HG03521 (cell line): ENCODE data around the gene PRSS3.
"Not testable (repeated sequence)": the region's sequence is repeated elsewhere in the genome, so short reads cannot be mapped to it uniquely, and the experiment has no call there.

Source experiments
- ATAC-seq: cut with Tn5 transposase; IDR thresholded peaks from one replicate; pipeline ENCODE4 v1.9.1; 2021; ENCODE audit warnings: mild to moderate bottlenecking, moderate library complexity; ENCODE audit not compliant: unreplicated experiment

PRSS3 gene

DNA sequence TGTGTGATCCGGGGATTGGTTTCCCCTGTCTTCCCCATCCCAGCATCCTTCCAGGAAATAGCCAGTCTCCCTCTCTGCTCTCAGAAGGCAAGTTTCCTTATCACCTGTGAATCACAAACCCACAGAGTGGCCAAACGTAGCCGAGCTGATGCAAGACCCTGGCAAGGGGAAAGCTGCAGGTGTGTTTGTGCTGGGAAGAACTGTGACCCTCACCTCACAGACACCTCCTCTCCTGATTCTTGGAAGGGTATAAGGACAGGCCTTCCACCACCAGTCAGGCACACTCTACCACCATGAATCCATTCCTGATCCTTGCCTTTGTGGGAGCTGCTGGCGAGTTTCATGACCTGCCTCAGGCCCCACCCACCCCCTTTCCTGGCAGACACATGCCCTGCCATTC, at the start of gene PRSS3:
Gene PRSS3 (plus strand): TSS at position 281 of the 400 bp plus-strand sequence. CDS start 13 bp downstream, at position 294.
- ATAC-seq: no peak

DNA sequence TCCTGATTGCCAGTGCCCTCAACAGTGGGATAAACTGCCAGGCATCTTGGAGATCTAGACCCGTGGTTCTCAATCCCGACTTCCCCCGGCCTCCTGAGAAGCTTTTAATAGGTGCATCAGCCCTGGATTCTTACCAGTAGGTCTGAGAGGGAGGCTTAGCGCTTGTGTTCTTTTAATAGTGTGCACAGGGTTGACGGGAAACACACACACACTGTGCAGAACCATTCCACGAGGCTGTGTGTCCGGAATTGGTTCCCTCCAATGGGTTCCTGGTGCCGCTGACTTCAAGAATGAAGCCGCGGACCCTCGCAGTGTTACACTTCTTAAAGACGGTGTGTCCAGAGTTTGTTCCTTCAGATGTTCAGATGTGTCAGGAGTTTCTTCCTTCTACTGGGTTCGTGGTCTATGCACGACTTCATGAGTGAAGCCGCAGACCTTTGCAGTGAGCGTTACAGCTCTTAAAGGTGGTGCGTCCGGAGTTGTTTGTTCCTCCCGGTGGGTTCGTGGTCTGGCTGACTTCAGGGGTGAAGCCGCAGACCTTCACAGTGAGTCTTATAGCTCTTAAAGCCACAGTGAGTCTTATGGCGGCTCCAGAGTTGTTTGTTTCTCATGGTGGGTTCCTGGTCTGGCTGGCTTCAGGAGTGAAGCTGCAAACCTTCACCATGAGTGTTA, 46.6 kb upstream of the PRSS3 start:
- ATAC-seq: no peak

DNA sequence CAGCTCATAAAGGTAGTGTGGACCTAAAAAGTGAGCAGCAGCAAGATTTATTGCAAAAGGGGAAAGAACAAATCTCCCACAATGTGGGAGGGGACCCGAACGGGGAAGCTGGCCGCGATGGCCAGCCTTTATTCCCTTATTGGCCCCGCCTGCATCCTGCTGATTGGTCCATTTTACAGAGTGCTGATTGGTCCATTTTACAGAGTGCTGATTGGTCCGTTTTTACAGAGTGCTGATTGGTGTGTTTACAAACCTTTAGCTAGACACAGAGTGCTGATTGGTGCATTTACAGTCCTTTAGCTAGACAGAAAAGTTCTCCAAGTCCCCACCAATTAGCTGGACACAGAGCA, 46.1 kb upstream of the PRSS3 start:
- ATAC-seq: not testable (repeated sequence)

DNA sequence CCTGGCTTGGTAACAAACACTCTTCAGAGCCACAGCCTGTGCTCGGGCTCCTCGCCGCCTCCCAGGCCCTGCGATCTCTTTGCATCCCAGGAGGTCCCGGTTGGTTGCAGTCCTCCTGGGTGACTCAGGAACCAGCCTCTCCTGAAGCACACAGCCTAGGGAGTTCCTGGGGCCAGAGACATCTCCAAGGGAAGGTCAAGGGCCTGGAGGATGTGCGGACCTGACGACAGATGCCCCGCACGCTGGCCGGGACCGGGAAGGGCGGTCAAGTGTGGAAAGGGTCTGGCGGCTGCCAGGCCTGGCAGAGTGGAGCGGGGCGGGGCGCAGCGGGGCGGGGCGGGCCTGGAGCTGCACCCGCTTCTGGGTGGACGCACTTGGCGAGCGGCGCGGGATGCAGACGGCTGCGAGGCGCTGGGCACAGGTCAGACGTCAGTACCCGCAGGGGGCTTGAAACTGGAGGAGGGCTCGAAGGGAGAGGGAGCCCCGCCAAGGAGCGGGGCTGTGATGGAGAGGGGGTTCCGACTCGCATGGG, 45.0 kb upstream of the PRSS3 start:
- no peak for ATAC-seq

DNA sequence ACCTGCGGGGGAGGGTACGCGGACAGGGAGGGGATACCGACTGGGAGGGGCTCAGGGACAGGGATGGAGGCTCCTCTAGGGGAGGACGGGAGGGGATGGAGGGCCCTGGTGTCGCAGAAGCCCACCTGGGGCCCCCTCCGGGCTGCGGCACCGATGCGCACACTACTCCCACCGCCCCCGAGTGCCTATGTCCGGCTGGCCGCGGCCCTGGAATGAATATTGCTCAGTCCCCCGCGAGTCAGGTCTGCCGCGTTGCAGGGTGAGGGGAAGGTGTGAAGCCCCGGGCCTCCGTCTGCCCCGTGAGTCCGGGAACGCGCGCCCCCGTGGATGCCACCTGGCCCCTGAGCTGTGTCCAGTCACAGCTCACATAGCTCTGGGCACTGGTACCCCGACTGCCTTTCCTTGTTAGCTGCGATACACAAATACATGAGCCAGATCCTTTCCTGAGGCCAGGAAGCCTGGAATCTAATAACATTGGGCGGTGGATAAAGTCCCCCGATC, 44.5 kb upstream of the PRSS3 start:
- ATAC-seq: no peak

DNA sequence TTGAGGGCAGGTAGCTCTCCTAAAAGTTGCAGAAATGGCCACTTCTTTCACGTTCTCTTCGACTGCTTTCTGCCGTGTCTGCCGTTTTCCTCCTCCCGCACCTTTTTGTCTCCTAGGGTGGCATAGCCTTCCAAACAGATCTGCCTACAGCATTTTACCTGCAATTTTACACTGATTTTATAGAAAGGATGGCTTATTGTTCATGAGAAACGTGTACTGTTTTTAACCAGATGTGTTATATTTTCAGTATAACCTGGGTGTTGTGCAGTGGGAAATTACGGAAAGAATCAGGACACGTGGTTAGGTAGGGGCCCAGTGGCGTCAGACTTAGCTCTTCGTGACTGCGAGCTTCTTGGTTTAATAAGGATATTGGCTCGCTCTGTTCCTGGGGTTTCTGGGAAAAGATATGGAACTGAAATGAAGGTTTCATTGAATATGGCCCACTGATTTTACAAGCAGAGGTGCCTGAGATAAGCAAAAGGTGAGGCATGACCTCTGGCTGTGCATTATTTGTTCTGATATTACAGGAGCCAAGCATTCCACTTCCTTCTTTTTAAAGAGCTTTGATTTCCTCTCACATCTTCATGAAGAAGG, 43.7 kb upstream of the PRSS3 start:
- no peak for ATAC-seq

DNA sequence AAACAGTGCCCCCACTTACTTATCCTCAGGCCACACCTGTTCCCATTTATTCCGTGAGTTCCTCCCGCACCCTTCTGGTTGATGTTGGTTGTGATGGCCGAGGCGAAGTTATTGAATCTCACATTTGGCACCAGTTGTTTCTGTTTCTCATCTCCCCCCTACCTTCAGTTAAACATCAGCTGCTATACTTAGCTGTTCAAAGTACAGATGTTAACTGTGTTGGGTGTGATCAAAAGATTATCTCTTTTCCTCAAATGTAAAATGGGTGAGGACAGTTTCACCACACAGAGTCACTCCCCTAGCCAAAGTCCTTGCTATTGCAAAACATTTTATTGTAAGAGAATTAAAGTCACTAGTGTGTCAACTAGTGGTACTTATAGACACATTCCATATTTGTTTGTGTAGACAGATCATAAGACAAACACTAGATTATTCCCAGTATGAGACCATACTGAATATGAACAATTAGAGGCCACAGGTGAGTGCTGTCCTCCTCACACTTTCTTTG, 43.2 kb upstream of the PRSS3 start:
- ATAC-seq: no peak

DNA sequence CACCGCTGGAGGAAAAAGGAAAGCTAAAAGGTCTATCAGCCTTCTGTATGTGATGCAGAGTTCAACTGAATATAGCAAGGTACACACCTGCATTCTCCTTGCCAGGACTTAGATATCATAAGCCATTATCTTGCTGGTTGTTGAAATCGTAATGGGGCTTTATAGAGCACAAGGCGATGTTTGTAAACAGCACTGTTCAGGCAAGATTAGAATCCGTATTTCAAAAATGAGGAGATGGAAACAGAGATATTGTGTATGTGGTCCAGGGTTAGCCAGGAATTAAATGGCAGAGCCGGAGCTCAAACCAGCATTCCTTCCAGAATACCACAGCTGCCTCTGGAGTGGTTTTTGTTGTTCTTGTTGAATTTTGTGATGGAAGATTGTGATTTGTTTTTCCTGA, 42.6 kb upstream of the PRSS3 start:
- not testable (repeated sequence) for ATAC-seq

DNA sequence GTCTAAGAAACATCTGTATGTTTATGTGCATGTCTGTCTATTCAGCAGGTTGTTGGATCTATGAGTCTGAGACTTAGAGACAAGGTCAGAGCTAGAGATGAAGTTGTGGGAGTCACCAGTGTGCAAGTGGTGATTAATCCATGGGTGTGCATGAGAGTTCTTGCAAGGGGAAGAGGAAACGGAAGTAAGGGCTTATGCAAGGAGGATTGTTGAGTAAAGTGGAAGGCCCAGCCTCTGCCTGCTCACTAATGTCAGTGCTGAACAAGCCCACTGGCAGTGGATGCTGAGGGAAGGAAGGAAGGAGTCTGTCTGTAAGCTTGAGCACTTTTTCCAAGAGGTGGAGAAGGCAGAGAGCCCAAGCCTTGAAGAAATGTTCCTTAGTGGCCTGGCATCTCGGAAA, 35.7 kb upstream of the PRSS3 start:
- ATAC-seq: not testable (repeated sequence)

DNA sequence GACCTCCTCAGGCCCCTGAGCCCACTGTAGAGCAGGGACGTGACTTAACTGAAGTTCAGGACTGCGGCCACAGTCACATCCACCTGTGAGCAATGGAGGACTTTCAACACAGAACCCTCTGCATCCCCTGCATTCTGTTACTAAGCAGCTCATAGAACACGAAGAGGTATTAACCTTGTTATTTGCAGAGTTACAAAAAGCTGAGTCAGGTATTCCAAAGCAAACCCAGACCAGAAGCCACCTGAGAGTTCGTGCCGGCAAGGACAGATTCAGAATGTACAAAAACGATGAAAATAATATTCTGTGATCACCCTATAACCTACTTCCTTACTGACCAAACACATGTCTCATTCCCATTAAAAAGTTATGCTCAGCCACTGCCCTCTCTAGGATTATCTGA, 33.0 kb upstream of the PRSS3 start:
- ATAC-seq: no peak

DNA sequence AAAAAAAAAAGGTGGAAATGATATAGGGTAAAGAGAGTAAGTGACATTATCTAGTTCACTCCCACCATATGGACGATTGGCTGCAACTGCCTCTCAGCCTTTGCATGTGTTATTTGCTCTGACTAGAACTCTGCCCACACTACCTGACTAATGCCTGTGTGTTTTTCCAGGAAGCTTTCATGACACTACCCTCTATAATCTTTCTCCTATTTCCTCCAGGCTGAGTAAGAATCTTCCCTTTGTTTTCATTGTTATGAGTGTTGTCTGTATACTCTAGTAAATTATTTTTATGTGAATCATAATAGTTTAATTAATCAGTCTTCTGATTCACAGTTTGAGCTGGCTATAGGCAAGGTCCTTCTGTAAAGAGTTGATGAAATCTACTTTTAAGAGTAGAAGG, 31.7 kb upstream of the PRSS3 start:
- ATAC-seq: not testable (repeated sequence)

DNA sequence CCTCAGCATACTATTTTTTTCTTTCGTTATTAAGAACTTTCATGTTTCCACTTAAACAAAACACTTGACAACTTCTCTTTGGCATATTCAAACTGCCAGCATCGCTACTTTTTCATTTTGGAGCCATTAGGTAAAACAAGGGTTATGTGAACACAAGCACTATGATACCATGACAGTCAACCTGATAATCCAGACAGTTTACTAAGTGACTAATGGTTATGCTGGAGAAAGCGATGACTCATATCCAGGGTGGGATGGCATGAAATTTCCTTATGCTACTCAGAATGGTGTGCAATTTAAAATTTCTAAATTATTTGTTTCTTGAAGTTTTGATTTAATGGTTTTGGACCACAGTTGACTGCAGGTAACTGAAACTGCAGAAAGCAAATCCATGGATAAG, 29.9 kb upstream of the PRSS3 start:
- no peak for ATAC-seq

DNA sequence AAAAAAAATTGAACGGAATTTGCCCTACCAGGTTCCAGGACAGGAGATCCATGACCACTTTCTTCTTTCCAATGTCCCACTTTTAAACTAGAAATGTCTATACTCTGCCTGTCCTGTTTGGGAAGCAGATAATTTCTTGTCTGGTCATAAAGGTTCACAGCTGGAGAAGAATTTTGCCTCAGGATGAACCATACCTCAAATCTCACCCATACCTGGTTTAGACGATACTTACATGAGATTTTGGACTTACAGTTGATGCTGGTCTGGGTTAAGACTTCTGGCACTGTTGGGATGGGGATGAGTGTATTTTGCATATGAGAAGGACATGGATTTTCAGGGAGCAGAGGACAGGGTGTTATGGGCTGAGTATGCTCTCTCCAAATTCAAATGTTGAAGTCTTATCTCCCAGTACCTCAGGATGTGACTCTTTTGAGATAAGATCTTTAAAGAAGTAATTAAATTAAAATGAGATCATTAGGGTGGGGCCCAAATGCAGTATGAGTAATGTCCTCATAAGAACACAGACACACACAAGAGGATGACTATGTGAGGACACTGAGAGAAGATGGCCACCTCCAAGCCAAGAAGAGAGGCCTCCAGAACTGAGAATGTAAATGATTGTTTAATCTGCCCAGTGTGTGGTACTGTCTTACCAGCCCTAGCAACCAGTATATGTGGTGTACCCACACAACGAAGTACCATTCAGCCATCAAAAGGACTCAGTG, 25.0 kb upstream of the PRSS3 start:
- not testable (repeated sequence) for ATAC-seq

DNA sequence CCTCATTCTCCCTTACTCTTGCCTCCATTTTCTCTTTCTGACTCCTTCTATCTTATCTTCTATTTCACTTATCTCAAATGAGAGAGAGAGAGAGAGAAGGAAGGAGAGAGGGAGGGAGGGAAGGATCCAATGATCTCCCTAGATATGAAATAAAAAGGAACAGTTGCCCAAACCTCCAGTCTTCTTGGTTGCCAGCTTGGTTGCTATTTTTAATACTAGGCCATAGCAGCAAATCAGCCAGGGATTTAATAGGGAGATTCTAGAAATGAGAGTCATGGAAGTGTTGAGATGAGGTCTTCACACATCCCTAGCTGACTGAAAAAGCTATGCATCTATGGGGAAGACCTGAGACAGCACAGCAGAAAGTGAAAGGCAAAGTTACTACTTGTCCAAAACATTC, 22.2 kb upstream of the PRSS3 start:
- not testable (repeated sequence) for ATAC-seq

DNA sequence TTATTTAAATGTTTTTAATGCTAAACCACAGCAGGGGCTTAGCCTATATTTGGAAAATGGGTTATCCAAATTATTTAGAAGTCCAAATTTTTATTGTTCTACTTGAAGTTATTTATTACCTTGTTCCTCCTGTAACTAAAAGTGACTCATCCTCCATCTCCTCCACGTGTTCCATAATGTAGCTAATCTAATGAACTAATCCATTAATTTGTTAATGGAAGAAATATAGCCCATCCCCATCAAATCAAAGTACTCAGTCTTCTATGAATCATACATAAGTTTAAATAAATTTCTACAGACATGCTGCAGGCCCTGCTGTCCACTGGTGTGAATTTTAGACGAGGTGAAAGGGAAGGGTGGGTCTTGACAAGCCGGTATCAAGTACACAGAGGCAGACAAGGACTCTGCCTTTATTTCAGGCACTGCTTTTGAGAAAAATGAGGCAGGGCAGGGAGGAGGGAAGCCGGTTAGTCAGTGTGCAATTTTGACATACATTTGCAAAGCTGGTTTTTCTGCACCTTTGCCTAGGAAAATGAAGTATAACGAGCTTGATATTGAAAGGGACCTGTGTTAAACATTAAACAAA, 21.2 kb upstream of the PRSS3 start:
- ATAC-seq: not testable (repeated sequence)

DNA sequence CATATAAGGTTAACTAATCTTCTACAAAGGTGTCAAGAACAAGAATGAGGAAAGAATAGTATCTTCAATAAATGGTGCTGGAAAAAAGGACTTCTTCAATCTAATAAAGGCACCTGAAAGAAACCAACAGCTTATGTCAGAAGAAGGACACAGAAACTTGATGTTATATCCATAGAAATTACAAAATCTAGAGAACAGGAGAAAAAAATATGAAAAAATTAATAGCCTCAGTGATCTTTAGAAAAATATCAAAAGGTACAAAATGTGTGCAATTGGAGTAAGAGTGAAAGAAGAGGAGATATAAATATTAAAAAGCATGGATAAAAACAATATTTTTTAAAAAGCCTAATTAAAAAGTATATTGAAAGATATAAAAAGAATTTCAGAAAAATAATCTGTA, 18.8 kb upstream of the PRSS3 start:
- ATAC-seq: no peak

DNA sequence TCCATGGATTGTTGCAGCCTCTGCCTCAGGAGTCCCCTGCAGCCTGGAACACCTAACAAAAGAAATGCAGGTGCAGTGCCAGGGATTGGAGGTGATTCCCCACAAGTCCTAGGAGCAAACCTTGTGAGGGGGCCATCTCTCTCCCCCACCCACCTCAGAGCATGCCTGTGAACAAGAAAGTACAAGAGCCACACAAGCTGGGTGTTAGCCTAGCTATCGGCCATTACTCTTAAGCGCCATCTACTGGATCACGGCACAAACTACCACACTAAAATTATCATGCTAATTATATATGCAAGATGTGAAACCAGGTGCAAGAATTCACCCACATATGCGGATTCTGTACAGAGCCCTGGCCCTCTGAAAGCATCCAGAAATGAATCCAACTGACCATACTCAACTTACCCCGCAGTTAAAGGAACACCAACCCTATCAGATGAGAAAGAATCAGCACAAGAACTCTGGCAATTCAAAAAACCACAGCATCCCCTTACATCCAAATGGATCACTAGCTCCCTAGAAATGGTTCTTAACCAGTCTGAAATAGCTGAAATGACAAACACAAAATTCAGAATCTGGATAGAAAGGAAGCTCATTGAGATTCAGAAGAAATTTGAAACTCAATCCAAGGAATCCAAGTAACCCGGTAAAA, 16.5 kb upstream of the PRSS3 start:
- ATAC-seq: peak; percentile 48

DNA sequence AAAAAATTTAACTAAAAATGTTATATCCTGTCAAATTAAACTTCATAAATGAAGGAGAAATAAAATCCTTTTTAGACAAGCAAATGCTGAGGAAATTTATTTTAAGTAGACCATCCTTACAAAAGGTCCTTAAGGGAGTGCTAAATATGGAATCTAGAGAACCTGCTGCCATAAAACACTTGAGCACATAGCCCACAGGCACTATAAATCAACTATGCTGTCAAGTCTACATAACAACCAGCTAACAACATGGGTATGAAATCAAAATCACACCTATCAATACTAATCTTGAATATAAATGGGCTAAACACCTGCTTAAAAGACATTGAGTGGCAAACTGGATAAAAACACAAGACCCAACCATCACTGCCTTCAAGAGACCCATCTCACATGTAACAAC, 15.1 kb upstream of the PRSS3 start:
- ATAC-seq: no peak

DNA sequence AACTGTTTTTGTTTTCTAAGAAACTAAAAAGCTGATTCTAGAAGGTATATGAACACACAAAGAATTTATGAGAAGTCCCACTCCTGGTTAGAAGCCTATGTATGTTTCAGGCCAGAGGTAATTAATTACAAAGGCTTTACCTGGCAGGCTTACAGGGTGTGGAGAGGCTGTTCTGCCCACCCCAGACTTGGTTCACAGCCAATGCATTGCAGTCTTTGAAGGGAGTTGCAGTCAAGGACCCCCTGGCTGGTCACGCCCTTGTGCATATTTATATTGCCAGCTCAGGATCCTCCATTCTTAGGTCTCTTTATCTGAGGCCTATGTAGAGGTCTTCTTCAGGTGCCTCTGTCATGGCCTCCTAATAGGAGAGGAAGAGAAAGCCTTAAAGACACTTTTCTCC, 13.6 kb upstream of the PRSS3 start:
- ATAC-seq: no peak

DNA sequence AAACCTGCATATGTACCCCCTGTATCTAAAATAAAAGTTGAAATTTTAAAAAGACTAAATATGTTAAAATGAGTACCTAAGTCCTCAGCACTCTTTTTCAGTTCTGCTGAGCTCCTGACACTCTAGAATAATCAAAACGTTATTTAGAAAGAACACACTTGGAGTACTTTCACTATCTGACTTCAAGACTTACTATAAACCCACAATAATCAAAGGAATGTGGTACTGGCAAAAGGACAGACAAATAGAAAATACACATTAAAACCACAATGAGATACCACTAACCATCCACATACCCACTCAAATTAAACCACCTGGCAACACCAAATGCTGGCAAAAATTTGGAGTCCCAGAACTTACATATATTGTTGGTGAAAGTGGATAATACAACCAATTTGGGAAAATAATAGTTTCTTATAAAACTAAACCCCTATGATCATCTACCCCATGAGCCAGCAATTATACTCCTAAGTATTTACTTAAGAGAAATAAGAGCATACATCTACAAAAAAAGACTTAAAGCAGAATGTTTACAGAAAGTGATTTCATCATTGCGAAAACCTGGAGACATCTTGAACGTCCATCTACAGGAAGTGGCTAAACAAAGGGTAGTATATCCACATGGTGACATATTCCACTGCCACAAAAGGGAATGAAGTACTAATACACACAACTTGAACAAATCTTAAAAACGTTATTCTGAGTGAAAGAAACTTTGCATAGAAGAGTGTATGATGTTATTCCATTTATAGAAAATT, 12.8 kb upstream of the PRSS3 start:
- ATAC-seq: no peak
